HepG2 (cell line): ENCODE data around the gene HAPLN2. TPM values are rescaled to one million over a fixed set of nuclear protein-coding genes. Genes with fewer than 3 reads are reported as not detected.

Experiments used
- FOXM1 ChIP-seq: sonication (generic); formaldehyde crosslinking; IDR thresholded peaks from 2 replicates; pipeline ENCODE4 v1.5.0; 2020; ENCODE audit warnings: missing genetic modification reagents
- HMGA1 ChIP-seq: sonication (generic); formaldehyde crosslinking; conservative IDR thresholded peaks from 2 replicates; pipeline ENCODE4 v1.4.0; 2020; ENCODE audit warnings: missing genetic modification reagents
- KDM3A ChIP-seq: IDR thresholded peaks from 2 replicates; pipeline ENCODE4 v1.6.1; 2018; ENCODE audit warnings: low read depth, missing compliant biosample characterization
- PHF21A ChIP-seq: sonication (generic); formaldehyde crosslinking; IDR thresholded peaks from 2 replicates; pipeline ENCODE4 v1.5.0; 2020; ENCODE audit warnings: mild to moderate bottlenecking, missing genetic modification reagents
- RAD21 ChIP-seq: fragments of 450-650 bp; formaldehyde crosslinking; IDR thresholded peaks from 2 replicates; pipeline ENCODE4 v1.5.0; 2020; ENCODE audit warnings: mild to moderate bottlenecking
- STAG1 ChIP-seq: sonication (generic); formaldehyde crosslinking; IDR thresholded peaks from 2 replicates; pipeline ENCODE4 v1.4.0; 2020; ENCODE audit warnings: missing genetic modification reagents
- TARDBP ChIP-seq: sonication (generic); formaldehyde crosslinking; IDR thresholded peaks from 2 replicates; pipeline ENCODE4 v1.8.0; 2022; ENCODE audit warnings: mild to moderate bottlenecking, missing genetic modification reagents
- YEATS2 ChIP-seq: sonication (generic); formaldehyde crosslinking; IDR thresholded peaks from 2 replicates; pipeline ENCODE4 v1.4.0; 2020; ENCODE audit warnings: missing genetic modification reagents, borderline replicate concordance
- ZC3H13 ChIP-seq: sonication (generic); formaldehyde crosslinking; IDR thresholded peaks from 2 replicates; pipeline ENCODE4 v1.8.1; 2023; ENCODE audit warnings: mild to moderate bottlenecking, missing genetic modification reagents, moderate library complexity
- ZNF230 ChIP-seq: sonication (generic); formaldehyde crosslinking; IDR thresholded peaks from 2 replicates; pipeline ENCODE4 v1.4.0; 2020; ENCODE audit warnings: mild to moderate bottlenecking, missing genetic modification reagents
- ZNF441 ChIP-seq: sonication (generic); formaldehyde crosslinking; IDR thresholded peaks from 2 replicates; pipeline ENCODE4 v1.7.0; 2021; ENCODE audit warnings: missing genetic modification reagents, borderline replicate concordance
- ZNF501 ChIP-seq: sonication (generic); formaldehyde crosslinking; IDR thresholded peaks from 2 replicates; pipeline ENCODE4 v1.5.1; 2020; ENCODE audit warnings: mild to moderate bottlenecking, moderate library complexity, missing genetic modification reagents
- ZNF562 ChIP-seq: sonication (generic); formaldehyde crosslinking; IDR thresholded peaks from 2 replicates; pipeline ENCODE4 v1.8.0; 2022; ENCODE audit warnings: missing genetic modification reagents, borderline replicate concordance
- ZNF724P ChIP-seq: sonication (generic); formaldehyde crosslinking; IDR thresholded peaks from 2 replicates; pipeline ENCODE4 v1.8.0; 2022; ENCODE audit warnings: missing genetic modification reagents, borderline replicate concordance
- ZNF737 ChIP-seq: sonication (generic); formaldehyde crosslinking; IDR thresholded peaks from 2 replicates; pipeline ENCODE4 v1.5.0; 2020; ENCODE audit warnings: missing genetic modification reagents, mild to moderate bottlenecking, borderline replicate concordance
- polyA plus RNA-seq, 8 experiments: library from polyadenylated mRNA; depleted of rRNA in 3 of 8; stranded (reverse) in 7 of 8; unstranded in 1 of 8; fragments of >200 nt; fragmentation: Illumina TruSeq in 4 of 8; extraction: Trizol in 4 of 8; gene quantifications; 2 replicates each; pipeline versions ENCODE4 v1.2.1 to v1.2.3, GENCODE V29; 2011 to 2016; ENCODE audit warnings: low read depth in 4 of 8, missing spikeins in 1 of 8, mixed read lengths in 1 of 8; ENCODE audit not compliant: insufficient read depth in 1 of 8
- total RNA-seq, 5 experiments: library from RNA; depleted of rRNA; stranded (reverse); fragments of >200 nt; fragmentation: Illumina TruSeq; extraction: Trizol; gene quantifications; 2 replicates each; pipeline ENCODE4 v1.2.3, GENCODE V29; 2016; ENCODE audit warnings: low read depth in 1 of 5
- TF ChIP-seq, protein P1 (sequence below): sonication (generic); formaldehyde crosslinking; IDR thresholded peaks from 2 replicates; pipeline ENCODE4 v1.8.0; 2022; ENCODE audit warnings: mild to moderate bottlenecking, missing genetic modification reagents, borderline replicate concordance
- TF ChIP-seq, protein P2 (sequence below): sonication (generic); formaldehyde crosslinking; IDR thresholded peaks from 2 replicates; pipeline ENCODE4 v1.5.0; 2020; ENCODE audit warnings: mild to moderate bottlenecking, missing genetic modification reagents, moderate library complexity
- TF ChIP-seq, protein P3 (sequence below): sonication (generic); formaldehyde crosslinking; IDR thresholded peaks from 2 replicates; pipeline ENCODE4 v1.8.0; 2022; ENCODE audit warnings: low read depth, missing genetic modification reagents
- TF ChIP-seq, protein P4 (sequence below): sonication (generic); formaldehyde crosslinking; conservative IDR thresholded peaks from 2 replicates; pipeline ENCODE4 v1.8.0; 2022; ENCODE audit warnings: low read depth, missing genetic modification reagents
- TF ChIP-seq, protein P5 (sequence below): sonication (generic); formaldehyde crosslinking; IDR thresholded peaks from 2 replicates; pipeline ENCODE4 v1.4.0; 2020; ENCODE audit warnings: missing genetic modification reagents

The HAPLN2 gene
- total and polyA plus RNA-seq, 2 of the 13 experiments (the other 11 are each of a cell fraction or from before 2014, with no cell fraction given): not detected

DNA sequence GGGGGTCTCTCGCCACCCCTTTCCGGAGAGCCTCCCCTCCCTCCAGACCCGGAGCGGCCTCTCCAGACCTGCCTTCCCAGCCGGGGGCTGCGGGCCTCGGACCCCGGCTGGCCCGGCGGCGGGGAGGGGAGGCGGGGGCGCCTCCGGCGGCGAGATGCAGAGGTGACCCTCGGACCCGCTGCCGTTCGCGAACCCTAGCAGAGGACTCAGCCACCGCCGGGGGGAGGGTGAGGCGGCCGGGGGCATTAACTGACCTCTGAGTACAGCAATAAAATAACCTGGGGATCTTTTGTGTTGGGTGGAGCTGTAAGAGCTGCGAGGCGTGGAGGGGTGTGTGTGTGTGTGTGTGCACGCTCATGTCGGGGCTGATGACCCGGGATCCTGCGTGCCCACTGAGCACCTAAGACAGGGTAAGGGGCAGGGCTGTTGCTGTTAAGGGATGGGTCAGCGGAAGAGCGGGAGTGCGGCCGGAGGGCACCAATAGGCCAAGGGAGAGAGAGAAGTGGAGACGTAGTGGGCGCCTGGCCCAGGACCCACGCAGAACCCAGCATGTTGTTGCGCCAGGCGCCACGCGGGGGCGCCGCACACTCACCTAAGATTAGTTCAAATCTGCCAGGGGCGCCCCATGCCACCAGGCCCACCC lies 6.3 kb downstream of the HAPLN2 start (continued):
- TF ChIP-seq, protein P1, sequence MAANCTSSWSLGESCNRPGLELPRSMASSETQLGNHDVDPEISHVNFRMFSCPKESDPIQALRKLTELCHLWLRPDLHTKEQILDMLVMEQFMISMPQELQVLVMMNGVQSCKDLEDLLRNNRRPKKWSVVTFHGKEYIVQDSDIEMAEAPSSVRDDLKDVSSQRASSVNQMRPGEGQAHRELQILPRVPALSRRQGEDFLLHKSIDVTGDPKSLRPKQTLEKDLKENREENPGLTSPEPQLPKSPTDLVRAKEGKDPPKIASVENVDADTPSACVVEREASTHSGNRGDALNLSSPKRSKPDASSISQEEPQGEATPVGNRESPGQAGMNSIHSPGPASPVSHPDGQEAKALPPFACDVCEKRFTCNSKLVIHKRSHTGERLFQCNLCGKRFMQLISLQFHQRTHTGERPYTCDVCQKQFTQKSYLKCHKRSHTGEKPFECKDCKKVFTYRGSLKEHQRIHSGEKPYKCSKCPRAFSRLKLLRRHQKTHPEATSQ (CRISPR knock-in tag): no peak
- TF ChIP-seq, protein P2, sequence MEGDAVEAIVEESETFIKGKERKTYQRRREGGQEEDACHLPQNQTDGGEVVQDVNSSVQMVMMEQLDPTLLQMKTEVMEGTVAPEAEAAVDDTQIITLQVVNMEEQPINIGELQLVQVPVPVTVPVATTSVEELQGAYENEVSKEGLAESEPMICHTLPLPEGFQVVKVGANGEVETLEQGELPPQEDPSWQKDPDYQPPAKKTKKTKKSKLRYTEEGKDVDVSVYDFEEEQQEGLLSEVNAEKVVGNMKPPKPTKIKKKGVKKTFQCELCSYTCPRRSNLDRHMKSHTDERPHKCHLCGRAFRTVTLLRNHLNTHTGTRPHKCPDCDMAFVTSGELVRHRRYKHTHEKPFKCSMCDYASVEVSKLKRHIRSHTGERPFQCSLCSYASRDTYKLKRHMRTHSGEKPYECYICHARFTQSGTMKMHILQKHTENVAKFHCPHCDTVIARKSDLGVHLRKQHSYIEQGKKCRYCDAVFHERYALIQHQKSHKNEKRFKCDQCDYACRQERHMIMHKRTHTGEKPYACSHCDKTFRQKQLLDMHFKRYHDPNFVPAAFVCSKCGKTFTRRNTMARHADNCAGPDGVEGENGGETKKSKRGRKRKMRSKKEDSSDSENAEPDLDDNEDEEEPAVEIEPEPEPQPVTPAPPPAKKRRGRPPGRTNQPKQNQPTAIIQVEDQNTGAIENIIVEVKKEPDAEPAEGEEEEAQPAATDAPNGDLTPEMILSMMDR (CRISPR knock-in tag): peak; percentile 79
- TF ChIP-seq RAD21: peak; percentile 48; the same call in 1 of the 2 replicates
- TF ChIP-seq YEATS2 (CRISPR knock-in tag): no peak
- TF ChIP-seq, protein P3, sequence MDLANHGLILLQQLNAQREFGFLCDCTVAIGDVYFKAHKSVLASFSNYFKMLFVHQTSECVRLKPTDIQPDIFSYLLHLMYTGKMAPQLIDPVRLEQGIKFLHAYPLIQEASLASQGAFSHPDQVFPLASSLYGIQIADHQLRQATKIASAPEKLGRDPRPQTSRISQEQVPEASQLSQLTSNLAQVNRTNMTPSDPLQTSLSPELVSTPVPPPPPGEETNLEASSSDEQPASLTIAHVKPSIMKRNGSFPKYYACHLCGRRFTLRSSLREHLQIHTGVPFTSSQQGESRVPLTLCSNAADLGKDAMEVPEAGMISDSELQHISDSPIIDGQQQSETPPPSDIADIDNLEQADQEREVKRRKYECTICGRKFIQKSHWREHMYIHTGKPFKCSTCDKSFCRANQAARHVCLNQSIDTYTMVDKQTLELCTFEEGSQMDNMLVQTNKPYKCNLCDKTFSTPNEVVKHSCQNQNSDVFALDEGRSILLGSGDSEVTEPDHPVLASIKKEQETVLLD (CRISPR knock-in tag): no peak
- 0 out of 2 replicates have a peak, but pooled peaks have one; percentile 41 for TF ChIP-seq ZNF441
- TF ChIP-seq, protein P4, sequence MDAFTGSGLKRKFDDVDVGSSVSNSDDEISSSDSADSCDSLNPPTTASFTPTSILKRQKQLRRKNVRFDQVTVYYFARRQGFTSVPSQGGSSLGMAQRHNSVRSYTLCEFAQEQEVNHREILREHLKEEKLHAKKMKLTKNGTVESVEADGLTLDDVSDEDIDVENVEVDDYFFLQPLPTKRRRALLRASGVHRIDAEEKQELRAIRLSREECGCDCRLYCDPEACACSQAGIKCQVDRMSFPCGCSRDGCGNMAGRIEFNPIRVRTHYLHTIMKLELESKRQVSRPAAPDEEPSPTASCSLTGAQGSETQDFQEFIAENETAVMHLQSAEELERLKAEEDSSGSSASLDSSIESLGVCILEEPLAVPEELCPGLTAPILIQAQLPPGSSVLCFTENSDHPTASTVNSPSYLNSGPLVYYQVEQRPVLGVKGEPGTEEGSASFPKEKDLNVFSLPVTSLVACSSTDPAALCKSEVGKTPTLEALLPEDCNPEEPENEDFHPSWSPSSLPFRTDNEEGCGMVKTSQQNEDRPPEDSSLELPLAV: no peak
- TF ChIP-seq ZNF724P (CRISPR knock-in tag): no peak
- TF ChIP-seq HMGA1 (CRISPR knock-in tag): no peak
- TF ChIP-seq STAG1 (CRISPR knock-in tag): peak; percentile 56
- TF ChIP-seq TARDBP: no peak
- 0 out of 2 replicates have a peak, but pooled peaks have one; percentile 34 for TF ChIP-seq PHF21A (CRISPR knock-in tag)
- no peak for TF ChIP-seq ZNF562 (CRISPR knock-in tag)
- TF ChIP-seq ZNF501 (CRISPR knock-in tag): peak; percentile 50; the same call in 1 of the 2 replicates
- no peak for TF ChIP-seq KDM3A (CRISPR knock-in tag)
- TF ChIP-seq, protein P5, sequence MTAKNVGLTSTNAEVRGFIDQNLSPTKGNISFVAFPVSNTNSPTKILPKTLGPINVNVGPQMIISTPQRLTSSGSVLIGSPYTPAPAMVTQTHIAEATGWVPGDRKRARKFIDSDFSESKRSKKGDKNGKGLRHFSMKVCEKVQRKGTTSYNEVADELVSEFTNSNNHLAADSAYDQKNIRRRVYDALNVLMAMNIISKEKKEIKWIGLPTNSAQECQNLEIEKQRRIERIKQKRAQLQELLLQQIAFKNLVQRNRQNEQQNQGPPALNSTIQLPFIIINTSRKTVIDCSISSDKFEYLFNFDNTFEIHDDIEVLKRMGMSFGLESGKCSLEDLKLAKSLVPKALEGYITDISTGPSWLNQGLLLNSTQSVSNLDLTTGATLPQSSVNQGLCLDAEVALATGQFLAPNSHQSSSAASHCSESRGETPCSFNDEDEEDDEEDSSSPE (CRISPR knock-in tag): no peak
- 0 out of 2 replicates have a peak, but pooled peaks have one; percentile 24 for TF ChIP-seq ZNF737 (CRISPR knock-in tag)
- no peak for TF ChIP-seq ZC3H13
- no peak for TF ChIP-seq FOXM1 (CRISPR knock-in tag)
- no peak for TF ChIP-seq ZNF230
